ENCODE results near the gene TMEM192. TPM values are rescaled to one million over a fixed set of nuclear protein-coding genes. Genes with fewer than 3 reads are reported as not detected.
"Not testable (repeated sequence)": the region's sequence is repeated elsewhere in the genome, so short reads cannot be mapped to it uniquely, and the experiment has no call there.

TMEM192 gene
- total and polyA plus RNA-seq, 2 donors, result 6.1 to 8.0 TPM

GRCh38 chr4:165031436-165032211, 81.0 kb downstream of the TMEM192 start, which contains the start of gene TRIM60:
Gene TRIM60 (plus strand): TSS chr4:165031999. CDS start chr4:165040073, 8,074 bp downstream.
- no peak for DNase-seq (ENCODE audit: low read depth in 6 of 9, low spot score in 9 of 9)
- H3K27me3 ChIP-seq (ENCODE audit: control insufficient read depth in 2 of 2, insufficient read depth in 1 of 2, low read length in 1 of 2), result no peaks in the 10 kb centered on the region
- H3K4me3 ChIP-seq (ENCODE audit: low read length in 2 of 2), result no peak within 1 kb of the TSS
- H3K9me3 ChIP-seq (ENCODE audit: control insufficient read depth in 2 of 2, insufficient read depth in 1 of 2, low read length in 1 of 2), result peaks cover 0 to 9% of the 10 kb centered on the region in 2 donors
- H3K36me3 ChIP-seq (ENCODE audit: control insufficient read depth in 2 of 2, insufficient read depth in 2 of 2, low read length in 1 of 2), result no peaks in the 10 kb centered on the region
- H3K27ac ChIP-seq (ENCODE audit: low read depth in 1 of 2, low read length in 1 of 2), result no peak within 1 kb of the TSS
- H3K4me1 ChIP-seq (ENCODE audit: control insufficient read depth in 2 of 2, insufficient read depth in 2 of 2, low read length in 2 of 2), result no peaks in the 10 kb centered on the region
- 96% methylated on average over 41 of the region's 41 CpGs for WGBS

GRCh38 chr4:165027762-165028402, 84.8 kb downstream of the TMEM192 start:
- no peaks in the 10 kb centered on the region for H3K27me3 ChIP-seq (ENCODE audit: control insufficient read depth in 2 of 2, insufficient read depth in 1 of 2, low read length in 1 of 2)
- H3K36me3 ChIP-seq (ENCODE audit: control insufficient read depth in 2 of 2, insufficient read depth in 2 of 2, low read length in 1 of 2), result no peaks in the 10 kb centered on the region
- no peak for DNase-seq (ENCODE audit: low read depth in 6 of 9, low spot score in 9 of 9)
- H3K9me3 ChIP-seq (ENCODE audit: control insufficient read depth in 2 of 2, insufficient read depth in 1 of 2, low read length in 1 of 2), result peaks cover 0 to 9% of the 10 kb centered on the region in 2 donors
- no peak overlapping the region for H3K27ac ChIP-seq (ENCODE audit: low read depth in 1 of 2, low read length in 1 of 2)
- WGBS, result 94% methylated on average over 7 of the region's 7 CpGs
- H3K4me1 ChIP-seq (ENCODE audit: control insufficient read depth in 2 of 2, insufficient read depth in 2 of 2, low read length in 2 of 2), result no peaks in the 10 kb centered on the region
- H3K4me3 ChIP-seq (ENCODE audit: low read length in 2 of 2), result no peak overlapping the region

DNA sequence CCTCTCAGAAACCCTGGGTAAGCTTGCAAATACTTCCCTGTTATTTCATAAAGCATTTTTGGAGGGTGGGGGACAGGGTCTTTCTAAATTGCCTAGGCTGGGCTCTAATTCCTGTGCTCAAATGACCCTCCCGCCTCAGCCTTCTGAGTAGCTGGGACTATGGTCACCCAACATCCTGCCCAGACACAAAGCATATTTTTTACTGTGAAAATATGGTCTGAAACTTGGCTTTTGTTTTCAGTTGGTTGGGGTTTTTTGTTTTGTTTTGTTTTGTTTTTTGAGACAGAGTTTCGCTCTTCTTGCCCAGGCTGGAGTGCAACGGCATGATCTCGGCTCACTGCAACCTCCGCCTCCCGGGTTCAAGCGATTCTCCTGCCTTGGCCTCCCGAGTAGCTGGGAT, 86.9 kb downstream of the TMEM192 start:
- DNase-seq (ENCODE audit: low read depth in 6 of 9, low spot score in 9 of 9); H3K36me3 ChIP-seq (ENCODE audit: control insufficient read depth in 2 of 2, insufficient read depth in 2 of 2, low read length in 1 of 2); H3K4me3 ChIP-seq (ENCODE audit: low read length in 2 of 2); H3K27ac ChIP-seq (ENCODE audit: low read depth in 1 of 2, low read length in 1 of 2); H3K27me3 ChIP-seq (ENCODE audit: control insufficient read depth in 2 of 2, insufficient read depth in 1 of 2, low read length in 1 of 2); H3K9me3 ChIP-seq (ENCODE audit: control insufficient read depth in 2 of 2, insufficient read depth in 1 of 2, low read length in 1 of 2); H3K4me1 ChIP-seq (ENCODE audit: control insufficient read depth in 2 of 2, insufficient read depth in 2 of 2, low read length in 2 of 2): not testable (repeated sequence)
- 97% methylated on average over 8 of the region's 8 CpGs for WGBS

Other genes starting within 250 kb of the TMEM192 start
- 0.14 TPM for gene APELA, start 235.7 kb downstream of the TMEM192 start, total RNA-seq
- gene APELA, start 235.7 kb downstream of the TMEM192 start, polyA plus RNA-seq, result 0.02 TPM
- 2.2 TPM for gene TRIM61, start 135.2 kb downstream of the TMEM192 start, total RNA-seq
- 1.3 TPM for gene TRIM61, start 135.2 kb downstream of the TMEM192 start, polyA plus RNA-seq
- gene TRIM60, start 80.9 kb downstream of the TMEM192 start, total RNA-seq, result not detected
- gene TRIM60, start 80.9 kb downstream of the TMEM192 start, polyA plus RNA-seq, result not detected
- not detected for gene TRIM75, start 59.0 kb downstream of the TMEM192 start, total RNA-seq
- 0.02 TPM for gene TRIM75, start 59.0 kb downstream of the TMEM192 start, polyA plus RNA-seq
- gene KLHL2, start 94.7 kb upstream of the TMEM192 start, total RNA-seq, result 12.1 TPM
- 29.3 TPM for gene KLHL2, start 94.7 kb upstream of the TMEM192 start, polyA plus RNA-seq
- gene MSMO1, start 214.8 kb upstream of the TMEM192 start, total RNA-seq, result 19.2 TPM
- 26.8 TPM for gene MSMO1, start 214.8 kb upstream of the TMEM192 start, polyA plus RNA-seq